ENCODE results near the gene SSX5.

- TF ChIP-seq EZH2 (IDR thresholded peaks at IDR 0.05; ENCODE audit: low read depth, unreplicated experiment) (no peak), NANOG (IDR thresholded peaks at IDR 0.05; ENCODE audit: borderline replicate concordance) (no peak), POLR2AphosphoS5 (IDR thresholded peaks at IDR 0.05; ENCODE audit: low read depth) (no peak)
- TF ChIP-seq, protein P1, sequence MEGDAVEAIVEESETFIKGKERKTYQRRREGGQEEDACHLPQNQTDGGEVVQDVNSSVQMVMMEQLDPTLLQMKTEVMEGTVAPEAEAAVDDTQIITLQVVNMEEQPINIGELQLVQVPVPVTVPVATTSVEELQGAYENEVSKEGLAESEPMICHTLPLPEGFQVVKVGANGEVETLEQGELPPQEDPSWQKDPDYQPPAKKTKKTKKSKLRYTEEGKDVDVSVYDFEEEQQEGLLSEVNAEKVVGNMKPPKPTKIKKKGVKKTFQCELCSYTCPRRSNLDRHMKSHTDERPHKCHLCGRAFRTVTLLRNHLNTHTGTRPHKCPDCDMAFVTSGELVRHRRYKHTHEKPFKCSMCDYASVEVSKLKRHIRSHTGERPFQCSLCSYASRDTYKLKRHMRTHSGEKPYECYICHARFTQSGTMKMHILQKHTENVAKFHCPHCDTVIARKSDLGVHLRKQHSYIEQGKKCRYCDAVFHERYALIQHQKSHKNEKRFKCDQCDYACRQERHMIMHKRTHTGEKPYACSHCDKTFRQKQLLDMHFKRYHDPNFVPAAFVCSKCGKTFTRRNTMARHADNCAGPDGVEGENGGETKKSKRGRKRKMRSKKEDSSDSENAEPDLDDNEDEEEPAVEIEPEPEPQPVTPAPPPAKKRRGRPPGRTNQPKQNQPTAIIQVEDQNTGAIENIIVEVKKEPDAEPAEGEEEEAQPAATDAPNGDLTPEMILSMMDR (conservative IDR thresholded peaks at IDR 0.05; ENCODE audit: low read depth in 2 of 2) = no peak
These were observed 41.8 kb downstream of the SSX5 start for GRCh38 chrX:48154796-48155195.

Data from GM23338 (cell line).